Naive thymus-derived CD4-positive, alpha-beta T cell (primary cell): ENCODE data around the gene PKP4. TPM values are rescaled to one million over a fixed set of nuclear protein-coding genes. Genes with fewer than 3 reads are reported as not detected.
"Not testable (repeated sequence)": the region's sequence is repeated elsewhere in the genome, so short reads cannot be mapped to it uniquely, and the experiment has no call there.

Source experiments
- ATAC-seq: fragments of 150-1000 bp; cut with Tn5 transposase; 2 replicates; pipeline ENCODE4 v1.10.0; 2021; ENCODE audit warnings: mild to moderate bottlenecking, moderate library complexity
- CTCF ChIA-PET: fragments of 350-600 bp; sonication (Branson Sonifier 250); formaldehyde crosslinking; loops from one replicate; lab custom pipeline; 2021; ENCODE audit warnings: antibody characterized with exemption; lab: Charles Lee
- POLR2A ChIA-PET: fragments of 350-600 bp; sonication (Branson Sonifier 250); formaldehyde crosslinking; loops from one replicate; lab custom pipeline; 2021; ENCODE audit warnings: antibody characterized with exemption, inconsistent platforms; lab: Charles Lee
- DNase-seq, 9 donors: peaks; one replicate each; pipeline versions ENCODE4 v3.0.0 to v3.0.0-alpha.2; 2020 to 2022; ENCODE audit warnings: mixed read lengths in 1 of 9
- H3K27ac ChIP-seq: one replicate; pipeline ENCODE4 v1.7.0; 2013; ENCODE audit warnings: mild to moderate bottlenecking, low read depth, low read length, moderate library complexity
- H3K27me3 ChIP-seq, 2 donors: one replicate each; pipeline ENCODE4 v1.7.0; 2013; ENCODE audit warnings: low read length in 2 of 2, mild to moderate bottlenecking in 2 of 2, moderate library complexity in 2 of 2; ENCODE audit not compliant: control insufficient read depth in 2 of 2, insufficient read depth in 2 of 2
- H3K36me3 ChIP-seq, 3 experiments: 1 replicate in 2 of 3; 2 replicates in 1 of 3; pipeline ENCODE4 v1.7.0; 2013; ENCODE audit warnings: low read length in 3 of 3, mild to moderate bottlenecking in 3 of 3, moderate library complexity in 1 of 3; ENCODE audit not compliant: insufficient read depth in 3 of 3, control insufficient read depth in 2 of 3
- H3K4me1 ChIP-seq, 2 donors: one replicate each; pipeline ENCODE4 v1.7.0; 2013; ENCODE audit warnings: low read length in 2 of 2, mild to moderate bottlenecking in 2 of 2, moderate library complexity in 1 of 2; ENCODE audit not compliant: control insufficient read depth in 2 of 2, insufficient read depth in 2 of 2
- H3K4me3 ChIP-seq: 2 replicates; pipeline ENCODE4 v1.7.0; 2013; ENCODE audit warnings: mild to moderate bottlenecking, low read length
- H3K9me3 ChIP-seq, 3 experiments: 1 replicate in 2 of 3; 2 replicates in 1 of 3; pipeline ENCODE4 v1.7.0; 2013; ENCODE audit warnings: low read length in 3 of 3; ENCODE audit not compliant: control insufficient read depth in 2 of 3
- H3K27ac Mint-ChIP-seq, 9 donors: one replicate each; pipeline ENCODE4 v1.8.0; 2020 to 2022; ENCODE audit warnings: mixed read lengths in 9 of 9, mild to moderate bottlenecking in 8 of 9, moderate library complexity in 5 of 9, inconsistent platforms in 2 of 9
- H3K27me3 Mint-ChIP-seq, 5 donors: one replicate each; pipeline ENCODE4 v1.8.0; 2021 to 2022; ENCODE audit warnings: mixed read lengths in 5 of 5, mild to moderate bottlenecking in 1 of 5
- H3K36me3 Mint-ChIP-seq, 5 donors: one replicate each; pipeline ENCODE4 v1.8.0; 2020 to 2022; ENCODE audit warnings: mixed read lengths in 5 of 5, mild to moderate bottlenecking in 3 of 5, inconsistent platforms in 1 of 5
- H3K4me1 Mint-ChIP-seq, 7 donors: one replicate each; pipeline ENCODE4 v1.8.0; 2020 to 2022; ENCODE audit warnings: mixed read lengths in 7 of 7, mild to moderate bottlenecking in 3 of 7, inconsistent platforms in 1 of 7
- H3K4me3 Mint-ChIP-seq, 10 donors: one replicate each; pipeline ENCODE4 v1.8.0; 2020 to 2022; ENCODE audit warnings: mild to moderate bottlenecking in 10 of 10, mixed read lengths in 10 of 10, moderate library complexity in 6 of 10, inconsistent platforms in 2 of 10
- H3K9me3 Mint-ChIP-seq, 11 donors: one replicate each; pipeline ENCODE4 v1.8.0; 2020 to 2022; ENCODE audit warnings: mixed read lengths in 11 of 11, mild to moderate bottlenecking in 4 of 11, inconsistent platforms in 1 of 11, moderate library complexity in 1 of 11
- intact Hi-C, 2 donors: fragments of 100-400 bp; cut with micrococcal nuclease; formaldehyde crosslinking; loops; one replicate each; pipeline ENCODE4 v1.15.1; 2023
- polyA plus RNA-seq, 2 donors: library from polyadenylated mRNA; unstranded; fragments of 300-500 nt; fragmentation: Illumina TruSeq; gene quantifications; one replicate each; pipeline ENCODE4 v1.2.3, GENCODE V29; 2021
- total RNA-seq, 6 experiments: library from RNA in 5 of 6; stranded (reverse) in 5 of 6; gene quantifications; 1 replicate in 5 of 6; 2 replicates in 1 of 6; pipeline ENCODE4 v1.2.3 and lab custom pipeline; 2021 to 2026

The PKP4 gene
- total and polyA plus RNA-seq, 7 experiments from 2014 or later: 1.3 to 33.2 (median 16.6) TPM

GRCh38 chr2:158464426-158465281 is 7.9 kb downstream of the PKP4 start:
- H3K9me3 ChIP-seq: no peaks in the 10 kb centered on the region
- no peak overlapping the region for H3K4me3 ChIP-seq
- Mint-ChIP-seq H3K4me3 (no peak overlapping the region), H3K36me3 (peaks cover 0 to 11% (median 0%) of the 10 kb centered on the region in 5 donors), H3K9me3 (no peaks in the 10 kb centered on the region), H3K4me1 (peaks cover 0 to 13% (median 7%) of the 10 kb centered on the region in 7 donors), H3K27ac (no peak overlapping the region), H3K27me3 (peaks cover 0 to 2% (median 0%) of the 10 kb centered on the region in 5 donors)
- ChIA-PET CTCF (interaction anchor here (0.6 to 1.0 kb wide), 2 partner anchors 8 to 220 kb away, joined by 3 to 4 read pairs; partner anchors contain the start of genes CCDC148 and PKP4), POLR2A (no interaction called here)
- no peak overlapping the region for H3K27ac ChIP-seq
- no peaks in the 10 kb centered on the region for H3K36me3 ChIP-seq
- intact Hi-C loops: loop anchor here in 1 of 2 donors (1.0 kb wide), 1 partner anchor 290 kb away; no protein-coding TSS in a partner anchor
- peak in 4 of 9 donors; percentile 10 to 25 (median 14) for DNase-seq
- H3K4me1 ChIP-seq: no peaks in the 10 kb centered on the region
- H3K27me3 ChIP-seq: no peaks in the 10 kb centered on the region
- peak; percentile 76 for ATAC-seq

- CTCF ChIA-PET: interaction anchor here (0.6 kb wide), 1 partner anchor 437 kb away, joined by 3 read pairs; no protein-coding TSS in a partner anchor
- H3K27me3 ChIP-seq: no peaks in the 10 kb centered on the region
- no peak overlapping the region for H3K4me3 Mint-ChIP-seq
- H3K27ac Mint-ChIP-seq: no peak overlapping the region
- no peaks in the 10 kb centered on the region for H3K4me1 ChIP-seq
- H3K27ac ChIP-seq: no peak overlapping the region
- no peaks in the 10 kb centered on the region for H3K9me3 Mint-ChIP-seq
- DNase-seq (no peak), ATAC-seq (no peak)
- H3K36me3 ChIP-seq: no peaks in the 10 kb centered on the region
- POLR2A ChIA-PET: interaction anchor here (0.7 to 0.9 kb wide), 2 partner anchors 10 to 1029 kb away, joined by 3 read pairs; no protein-coding TSS in a partner anchor
- no peak overlapping the region for H3K4me3 ChIP-seq
- intact Hi-C loops: no loop called here
- no peaks in the 10 kb centered on the region for H3K27me3 Mint-ChIP-seq
- H3K4me1 Mint-ChIP-seq: peaks cover 0 to 5% (median 0%) of the 10 kb centered on the region in 7 donors
- H3K36me3 Mint-ChIP-seq: peaks cover 0 to 19% (median 11%) of the 10 kb centered on the region in 5 donors
- H3K9me3 ChIP-seq: no peaks in the 10 kb centered on the region
These were observed 10.5 kb downstream of the PKP4 start for GRCh38 chr2:158467248-158467647.

DNA sequence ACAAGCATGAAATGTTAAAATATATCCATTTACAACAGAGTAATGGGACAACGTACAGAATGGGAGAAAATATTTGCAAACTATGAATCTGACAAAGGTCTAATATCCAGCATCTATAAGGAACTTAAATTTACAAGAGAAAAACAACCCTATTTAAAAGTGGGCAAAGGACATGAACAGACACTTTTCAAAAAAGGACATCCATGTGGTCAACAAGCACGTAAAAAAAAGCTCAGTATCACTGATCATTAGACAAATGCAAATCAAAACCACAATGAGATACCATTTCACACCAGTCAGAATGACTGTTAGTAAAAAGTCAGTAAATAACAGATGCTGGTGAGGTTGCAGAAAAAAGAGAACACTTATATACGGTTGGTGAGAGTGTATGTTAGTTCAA is 16.1 kb downstream of the PKP4 start:
- H3K27ac Mint-ChIP-seq: not testable (repeated sequence)
- POLR2A ChIA-PET: interaction anchor here (0.6 kb wide), 1 partner anchor 587 kb away, joined by 4 read pairs; no protein-coding TSS in a partner anchor
- H3K9me3 Mint-ChIP-seq: peaks cover 0 to 11% (median 0%) of the 10 kb centered on the region in 11 donors

DNA sequence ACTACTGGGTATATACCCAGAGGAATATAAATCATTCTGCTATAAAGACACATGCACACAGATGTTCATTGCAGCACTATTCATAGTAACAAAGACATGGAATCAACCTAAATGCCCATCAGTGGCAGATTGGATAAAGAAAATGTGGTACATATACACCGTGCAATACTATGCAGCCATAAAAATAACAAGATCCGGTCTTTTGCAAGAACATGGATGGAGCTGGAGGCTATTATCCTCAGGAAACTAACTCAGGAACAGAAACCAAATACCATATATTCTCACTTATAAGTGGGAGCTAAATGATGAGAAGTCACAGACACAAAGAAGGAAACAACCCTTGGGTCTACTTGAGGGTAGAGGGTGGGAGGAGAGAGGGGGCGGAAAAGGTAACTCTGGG is 16.5 kb downstream of the PKP4 start:
- ATAC-seq, H3K4me3 ChIP-seq, H3K9me3 ChIP-seq, CTCF ChIA-PET, DNase-seq, H3K36me3 ChIP-seq, H3K27ac ChIP-seq, H3K27me3 Mint-ChIP-seq, intact Hi-C loops, H3K27me3 ChIP-seq, H3K4me3 Mint-ChIP-seq: not testable (repeated sequence)
- Mint-ChIP-seq H3K27ac (peak overlapping the region in 1 of 9 donors; percentile 80), H3K4me1 (peaks cover 8 to 30% (median 16%) of the 10 kb centered on the region in 7 donors), H3K36me3 (peaks cover 0 to 20% (median 13%) of the 10 kb centered on the region in 5 donors), H3K9me3 (peaks cover 0 to 11% (median 0%) of the 10 kb centered on the region in 11 donors)
- POLR2A ChIA-PET: interaction anchor here (0.6 kb wide), 1 partner anchor 588 kb away, joined by 4 read pairs; no protein-coding TSS in a partner anchor
- peaks cover 9 to 10% of the 10 kb centered on the region in 2 donors for H3K4me1 ChIP-seq

More for the DNA sequence above, 16.1 kb downstream of the PKP4 start:
- intact Hi-C loops, H3K27me3 ChIP-seq, ATAC-seq, H3K4me1 ChIP-seq, DNase-seq, H3K27me3 Mint-ChIP-seq, H3K27ac ChIP-seq, H3K9me3 ChIP-seq, CTCF ChIA-PET, H3K4me3 ChIP-seq, H3K4me3 Mint-ChIP-seq, H3K36me3 ChIP-seq: not testable (repeated sequence)
- Mint-ChIP-seq H3K36me3 (peaks cover 0 to 22% (median 13%) of the 10 kb centered on the region in 5 donors), H3K4me1 (peaks cover 8 to 26% (median 13%) of the 10 kb centered on the region in 7 donors)

- DNase-seq (no peak), ATAC-seq (no peak)
- intact Hi-C loops: no loop called here
- no peak overlapping the region for H3K4me3 Mint-ChIP-seq
- H3K36me3 Mint-ChIP-seq: peaks cover 0 to 18% (median 13%) of the 10 kb centered on the region in 5 donors
- Histone ChIP-seq H3K27me3 (no peaks in the 10 kb centered on the region), H3K4me3 (no peak overlapping the region), H3K9me3 (no peaks in the 10 kb centered on the region), H3K36me3 (no peaks in the 10 kb centered on the region), H3K4me1 (peaks cover 9 to 10% of the 10 kb centered on the region in 2 donors), H3K27ac (no peak overlapping the region)
- peaks cover 8 to 33% (median 19%) of the 10 kb centered on the region in 7 donors for H3K4me1 Mint-ChIP-seq
- H3K9me3 Mint-ChIP-seq: peaks cover 0 to 11% (median 0%) of the 10 kb centered on the region in 11 donors
- ChIA-PET POLR2A (interaction anchor here (2.4 kb wide), 1 partner anchor 18 kb away, joined by 6 read pairs; the partner anchor contains the start of genes CCDC148 and PKP4), CTCF (no interaction called here)
- H3K27me3 Mint-ChIP-seq: no peaks in the 10 kb centered on the region
- H3K27ac Mint-ChIP-seq: peak overlapping the region in 2 of 9 donors; percentile 6 to 80
These were observed 17.1 kb downstream of the PKP4 start for GRCh38 chr2:158473719-158474392.

DNA sequence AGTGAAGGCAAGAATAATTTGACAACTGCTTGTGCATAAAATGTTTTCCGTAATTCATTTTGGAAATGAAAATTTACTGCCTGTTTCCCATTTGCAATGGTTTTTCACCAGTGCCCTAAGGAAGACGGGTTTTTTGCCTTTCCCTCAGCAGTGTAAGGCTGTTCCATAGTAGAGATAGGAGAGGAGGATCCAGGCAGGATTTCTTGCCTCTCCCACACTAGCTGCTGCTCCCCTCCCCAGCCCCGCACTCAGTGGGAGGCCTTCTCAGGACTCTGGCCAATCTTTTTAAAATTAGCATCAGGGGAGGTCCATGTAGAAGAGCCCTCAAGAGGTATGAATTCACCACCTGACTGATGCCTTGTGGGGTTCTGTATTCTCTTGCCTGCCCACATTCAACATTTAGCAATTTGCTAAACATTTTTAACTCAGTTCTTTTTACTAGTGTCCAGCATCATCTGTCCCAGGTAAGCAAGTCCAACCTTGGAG is 17.8 kb downstream of the PKP4 start:
- Mint-ChIP-seq H3K36me3 (peaks cover 0 to 17% (median 13%) of the 10 kb centered on the region in 5 donors), H3K27ac (peak overlapping the region in 4 of 9 donors; percentile 6 to 80 (median 36)), H3K4me1 (peaks cover 8 to 33% (median 19%) of the 10 kb centered on the region in 7 donors), H3K9me3 (peaks cover 0 to 11% (median 0%) of the 10 kb centered on the region in 11 donors)
- ATAC-seq, H3K4me3 ChIP-seq, H3K27ac ChIP-seq, intact Hi-C loops, H3K27me3 Mint-ChIP-seq, DNase-seq, H3K27me3 ChIP-seq, H3K36me3 ChIP-seq, H3K9me3 ChIP-seq, H3K4me3 Mint-ChIP-seq, CTCF ChIA-PET: not testable (repeated sequence)
- peaks cover 9 to 10% of the 10 kb centered on the region in 2 donors for H3K4me1 ChIP-seq
- POLR2A ChIA-PET: interaction anchor here (2.4 kb wide), 1 partner anchor 18 kb away, joined by 6 read pairs; the partner anchor contains the start of genes CCDC148 and PKP4
